ENCODE results near the gene VAV2. TPM values are rescaled to one million over a fixed set of nuclear protein-coding genes. Genes with fewer than 3 reads are reported as not detected.

VAV2 gene
- total RNA-seq, 3 donors from 2014 or later (not counting 1 experiment from before 2014, with no cell fraction given), result 3.9 to 5.1 (median 4.8) TPM

DNA sequence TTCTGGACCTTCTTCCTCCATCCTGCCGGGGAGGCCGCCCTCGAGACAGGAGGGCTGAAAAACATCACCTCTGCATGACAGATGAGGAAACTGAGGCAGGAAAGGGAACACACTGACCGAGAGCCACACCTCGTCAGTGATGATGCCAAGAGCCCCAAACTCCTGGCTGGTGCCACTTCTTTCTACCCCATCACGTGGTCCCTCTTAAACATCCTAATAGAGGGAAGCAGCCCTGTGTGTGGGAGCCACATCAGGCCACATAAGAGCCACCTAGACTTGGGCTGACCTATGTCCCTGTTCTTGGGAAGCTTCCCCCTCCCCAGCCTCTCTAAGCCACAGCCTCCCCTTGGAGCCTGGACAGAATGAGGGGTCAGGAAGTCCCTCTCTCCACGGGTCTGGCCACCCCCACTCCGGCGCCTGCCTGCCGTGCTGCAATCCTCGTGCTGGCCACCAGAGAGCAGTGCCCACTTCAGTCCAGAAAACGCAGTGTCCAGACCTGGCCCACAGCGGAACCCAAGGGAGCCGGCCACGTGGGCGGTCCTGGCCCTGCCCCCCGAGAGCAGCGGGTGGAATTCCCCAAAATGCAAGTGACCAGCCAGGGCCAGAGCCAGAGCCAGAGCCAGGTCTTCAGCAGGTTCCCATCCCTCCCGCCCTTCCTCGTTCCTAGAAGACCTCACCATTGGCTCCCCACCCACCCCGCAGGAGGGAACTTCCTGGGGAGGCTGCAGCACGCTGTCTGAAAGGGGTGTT lies 199.2 kb downstream of the VAV2 start:
- 12% methylated on average over 22 of the region's 22 CpGs for WGBS (ENCODE audit: insufficient coverage)
- Histone ChIP-seq H3K27me3 (ENCODE audit: control insufficient read depth, insufficient read depth, low read length) (no peaks in the 10 kb centered on the region), H3K36me3 (ENCODE audit: control insufficient read depth, insufficient read depth, low read length) (no peaks in the 10 kb centered on the region), H3K4me1 (ENCODE audit: control insufficient read depth, insufficient read depth, low read length) (peaks cover 35% of the 10 kb centered on the region), H3K27ac (ENCODE audit: low read length) (no peak overlapping the region), H3K9me3 (ENCODE audit: control insufficient read depth, insufficient read depth, low read length) (no peaks in the 10 kb centered on the region), H3K4me3 (ENCODE audit: low read length) (no peak overlapping the region)
- no peak overlapping the region for H3K27ac Mint-ChIP-seq
- ATAC-seq (peak; percentile 70 to 96 (median 92)), DNase-seq (peak; percentile 56 to 66)
- no peak overlapping the region for H3K4me3 Mint-ChIP-seq
- H3K27me3 Mint-ChIP-seq (ENCODE audit: low read depth in 2 of 2), result no peaks in the 10 kb centered on the region
- H3K36me3 Mint-ChIP-seq, result no peaks in the 10 kb centered on the region
- H3K4me1 Mint-ChIP-seq, result peaks cover 0 to 13% of the 10 kb centered on the region in 2 donors
- H3K9me3 Mint-ChIP-seq, result no peaks in the 10 kb centered on the region
- intact Hi-C loops (cut with micrococcal nuclease), result loop anchor here (1.0 to 2.0 kb wide), 2 partner anchors 201 to 306 kb away; no protein-coding TSS in a partner anchor
- TF ChIP-seq, protein P1, sequence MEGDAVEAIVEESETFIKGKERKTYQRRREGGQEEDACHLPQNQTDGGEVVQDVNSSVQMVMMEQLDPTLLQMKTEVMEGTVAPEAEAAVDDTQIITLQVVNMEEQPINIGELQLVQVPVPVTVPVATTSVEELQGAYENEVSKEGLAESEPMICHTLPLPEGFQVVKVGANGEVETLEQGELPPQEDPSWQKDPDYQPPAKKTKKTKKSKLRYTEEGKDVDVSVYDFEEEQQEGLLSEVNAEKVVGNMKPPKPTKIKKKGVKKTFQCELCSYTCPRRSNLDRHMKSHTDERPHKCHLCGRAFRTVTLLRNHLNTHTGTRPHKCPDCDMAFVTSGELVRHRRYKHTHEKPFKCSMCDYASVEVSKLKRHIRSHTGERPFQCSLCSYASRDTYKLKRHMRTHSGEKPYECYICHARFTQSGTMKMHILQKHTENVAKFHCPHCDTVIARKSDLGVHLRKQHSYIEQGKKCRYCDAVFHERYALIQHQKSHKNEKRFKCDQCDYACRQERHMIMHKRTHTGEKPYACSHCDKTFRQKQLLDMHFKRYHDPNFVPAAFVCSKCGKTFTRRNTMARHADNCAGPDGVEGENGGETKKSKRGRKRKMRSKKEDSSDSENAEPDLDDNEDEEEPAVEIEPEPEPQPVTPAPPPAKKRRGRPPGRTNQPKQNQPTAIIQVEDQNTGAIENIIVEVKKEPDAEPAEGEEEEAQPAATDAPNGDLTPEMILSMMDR (IDR thresholded peaks at IDR 0.05), result peak; percentile 83

DNA sequence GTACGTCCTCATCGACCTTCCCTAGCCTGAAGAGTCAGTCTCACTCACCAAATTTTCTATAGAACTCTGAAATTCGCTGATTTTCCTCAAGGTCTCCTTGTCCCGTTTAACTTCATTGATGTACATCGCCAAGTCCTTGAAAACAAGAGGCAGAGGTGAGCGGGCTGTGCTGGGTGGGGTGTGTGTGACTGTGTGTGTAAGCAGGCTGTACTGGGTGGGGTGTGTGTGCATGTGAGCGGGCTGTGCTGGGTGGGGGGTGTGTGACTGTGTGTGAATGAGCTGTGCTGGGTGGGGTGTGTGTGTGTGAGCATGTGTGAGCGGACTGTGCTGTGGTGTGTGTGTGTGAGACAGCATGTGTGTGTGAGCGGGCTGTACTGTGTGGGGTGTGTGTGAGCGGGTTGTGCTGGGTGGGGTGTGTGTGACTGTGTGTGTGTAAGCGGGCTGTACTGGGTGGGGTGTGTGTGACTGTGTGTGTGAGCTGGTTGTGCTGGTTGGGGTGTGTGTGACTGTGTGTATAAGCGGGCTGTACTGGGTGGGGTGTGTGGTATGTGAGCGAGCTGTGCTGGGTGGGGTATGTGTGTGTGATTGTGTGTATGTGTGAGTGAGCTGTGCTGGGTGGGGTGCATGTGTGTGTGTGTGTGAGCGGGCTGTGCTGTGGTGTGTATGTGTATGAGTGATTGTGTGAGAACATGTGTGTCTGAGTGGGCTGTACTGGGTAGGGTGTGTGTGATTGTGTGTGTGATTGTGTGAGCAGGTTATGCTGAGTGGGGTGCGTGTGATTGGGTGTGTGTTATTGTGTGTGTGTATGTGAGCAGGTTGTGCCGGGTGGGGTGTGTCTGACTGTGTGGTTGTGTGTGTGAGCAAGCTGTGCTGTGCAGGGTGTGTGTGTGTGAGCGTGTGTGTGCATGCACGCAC lies 200.1 kb downstream of the VAV2 start:
- intact Hi-C loops (cut with micrococcal nuclease), result loop anchor here (2.0 kb wide), 1 partner anchor 307 kb away; no protein-coding TSS in a partner anchor
- TF ChIP-seq, protein P1 (IDR thresholded peaks at IDR 0.05), result no peak
- Mint-ChIP-seq H3K27me3 (ENCODE audit: low read depth in 2 of 2) (no peaks in the 10 kb centered on the region), H3K4me1 (peaks cover 0 to 13% of the 10 kb centered on the region in 2 donors), H3K4me3 (no peak overlapping the region), H3K27ac (no peak overlapping the region), H3K9me3 (no peaks in the 10 kb centered on the region), H3K36me3 (no peaks in the 10 kb centered on the region)
- ATAC-seq (peak in 1 of 3 donors; percentile 27), DNase-seq (no peak)
- no peaks in the 10 kb centered on the region for H3K27me3 ChIP-seq (ENCODE audit: control insufficient read depth, insufficient read depth, low read length)
- no peaks in the 10 kb centered on the region for H3K36me3 ChIP-seq (ENCODE audit: control insufficient read depth, insufficient read depth, low read length)
- H3K4me3 ChIP-seq (ENCODE audit: low read length), result no peak overlapping the region
- H3K27ac ChIP-seq (ENCODE audit: low read length), result no peak overlapping the region
- no peaks in the 10 kb centered on the region for H3K9me3 ChIP-seq (ENCODE audit: control insufficient read depth, insufficient read depth, low read length)
- 83% methylated on average over 18 of the region's 18 CpGs for WGBS (ENCODE audit: insufficient coverage)
- H3K4me1 ChIP-seq (ENCODE audit: control insufficient read depth, insufficient read depth, low read length), result peaks cover 44% of the 10 kb centered on the region

DNA sequence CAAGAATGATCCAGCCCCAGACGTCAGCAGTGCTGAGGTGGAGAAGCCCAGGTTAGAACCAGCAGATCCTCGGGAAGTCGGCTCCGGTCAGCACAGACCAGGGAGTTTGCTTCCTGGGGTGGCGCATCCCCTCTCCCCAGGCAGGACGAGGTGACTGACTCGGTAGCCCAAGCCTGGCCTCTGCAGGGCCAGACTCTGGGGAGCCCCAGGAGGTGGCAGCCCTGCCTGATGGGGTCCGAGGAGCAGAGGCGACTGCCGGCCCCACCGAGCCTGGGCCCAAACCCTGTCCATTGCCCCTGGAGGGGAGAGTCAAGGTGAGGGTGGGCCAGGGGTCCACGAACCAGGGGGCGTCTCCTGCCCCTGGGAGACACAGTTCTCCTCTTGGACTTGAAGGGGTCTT lies 201.1 kb downstream of the VAV2 start:
- H3K4me1 Mint-ChIP-seq, result peaks cover 0 to 13% of the 10 kb centered on the region in 2 donors

More for the DNA sequence above, 201.1 kb downstream of the VAV2 start:
- intact Hi-C loops (cut with micrococcal nuclease), result no loop called here
- Histone ChIP-seq H3K9me3 (ENCODE audit: control insufficient read depth, insufficient read depth, low read length) (no peaks in the 10 kb centered on the region), H3K36me3 (ENCODE audit: control insufficient read depth, insufficient read depth, low read length) (no peaks in the 10 kb centered on the region), H3K27me3 (ENCODE audit: control insufficient read depth, insufficient read depth, low read length) (no peaks in the 10 kb centered on the region), H3K27ac (ENCODE audit: low read length) (no peak overlapping the region), H3K4me3 (ENCODE audit: low read length) (no peak overlapping the region), H3K4me1 (ENCODE audit: control insufficient read depth, insufficient read depth, low read length) (peaks cover 51% of the 10 kb centered on the region)
- no peaks in the 10 kb centered on the region for H3K27me3 Mint-ChIP-seq (ENCODE audit: low read depth in 2 of 2)
- H3K4me3 Mint-ChIP-seq, result no peak overlapping the region
- TF ChIP-seq, protein P1 (IDR thresholded peaks at IDR 0.05), result no peak
- H3K27ac Mint-ChIP-seq, result no peak overlapping the region
- ATAC-seq, result no peak
- 96% methylated on average over 13 of the region's 13 CpGs for WGBS (ENCODE audit: insufficient coverage)
- no peak for DNase-seq
- no peaks in the 10 kb centered on the region for H3K9me3 Mint-ChIP-seq
- no peaks in the 10 kb centered on the region for H3K36me3 Mint-ChIP-seq
